HUES64 (cell line): ENCODE measurements around the gene MBD3.

Experiments used
- H3K27ac ChIP-seq: 2 replicates; pipeline ENCODE4 v1.7.0; 2013; ENCODE audit warnings: low read depth, low read length, inconsistent platforms
- H3K27me3 ChIP-seq: 2 replicates; pipeline ENCODE4 v1.6.1; 2013; ENCODE audit warnings: mild to moderate bottlenecking, low read length; ENCODE audit not compliant: insufficient read depth
- H3K36me3 ChIP-seq: 2 replicates; pipeline ENCODE4 v1.6.1; 2013; ENCODE audit warnings: mild to moderate bottlenecking, low read length; ENCODE audit not compliant: insufficient read depth
- H3K4me1 ChIP-seq: 2 replicates; pipeline ENCODE4 v1.6.1; 2013; ENCODE audit warnings: mild to moderate bottlenecking, low read length, moderate library complexity; ENCODE audit not compliant: insufficient read depth
- H3K4me3 ChIP-seq: 2 replicates; pipeline ENCODE4 v1.5.1; 2013; ENCODE audit warnings: mild to moderate bottlenecking, low read length, moderate library complexity
- H3K9ac ChIP-seq: 2 replicates; pipeline ENCODE4 v1.6.1; 2013; ENCODE audit warnings: mild to moderate bottlenecking, low read depth, low read length
- H3K9me3 ChIP-seq: 2 replicates; pipeline ENCODE4 v1.6.1; 2013; ENCODE audit warnings: low read depth, low read length; ENCODE audit not compliant: insufficient read depth
- WGBS: fragments of 150-250, 120-280 bp; methylation state at CpG from one replicate; pipeline ENCODE4 v1.1.7; 2013; ENCODE audit warnings: missing lambda C conversion rate; 5-methylcytosine and 5-hydroxymethylcytosine counted together

MBD3 gene

GRCh38 chr19:1618157-1619093 is 25.8 kb upstream of the MBD3 start:
- no peaks in the 10 kb centered on the region for H3K4me1 ChIP-seq
- H3K36me3 ChIP-seq, result peaks cover 88% of the 10 kb centered on the region
- no peak overlapping the region for H3K27ac ChIP-seq
- H3K9ac ChIP-seq, result no peak overlapping the region
- no peaks in the 10 kb centered on the region for H3K9me3 ChIP-seq
- H3K27me3 ChIP-seq, result no peaks in the 10 kb centered on the region
- WGBS, result 86% methylated on average over 24 of the region's 24 CpGs
- no peak overlapping the region for H3K4me3 ChIP-seq

GRCh38 chr19:1616875-1617274 is 24.2 kb upstream of the MBD3 start:
- no peaks in the 10 kb centered on the region for H3K9me3 ChIP-seq
- no peak overlapping the region for H3K27ac ChIP-seq

GRCh38 chr19:1616396-1616795 is 23.7 kb upstream of the MBD3 start:
- Histone ChIP-seq H3K4me1 (no peaks in the 10 kb centered on the region), H3K36me3 (peaks cover 91% of the 10 kb centered on the region), H3K9me3 (no peaks in the 10 kb centered on the region), H3K27ac (no peak overlapping the region), H3K4me3 (no peak overlapping the region), H3K27me3 (no peaks in the 10 kb centered on the region), H3K9ac (no peak overlapping the region)
- 95% methylated on average over 8 of the region's 8 CpGs for WGBS

More at GRCh38 chr19:1616875-1617274, 24.2 kb upstream of the MBD3 start:
- no peaks in the 10 kb centered on the region for H3K4me1 ChIP-seq
- no peak overlapping the region for H3K4me3 ChIP-seq
- H3K9ac ChIP-seq, result no peak overlapping the region
- no peaks in the 10 kb centered on the region for H3K27me3 ChIP-seq
- H3K36me3 ChIP-seq, result peaks cover 90% of the 10 kb centered on the region
- 75% methylated on average over 4 of the region's 4 CpGs for WGBS

- H3K27me3 ChIP-seq, result no peaks in the 10 kb centered on the region
- H3K9ac ChIP-seq, result no peak overlapping the region
- H3K27ac ChIP-seq, result no peak overlapping the region
- 93% methylated on average over 41 of the region's 41 CpGs for WGBS
- H3K4me1 ChIP-seq, result no peaks in the 10 kb centered on the region
- no peak overlapping the region for H3K4me3 ChIP-seq
- H3K9me3 ChIP-seq, result no peaks in the 10 kb centered on the region
- peaks cover 94% of the 10 kb centered on the region for H3K36me3 ChIP-seq
These were observed 22.6 kb upstream of the MBD3 start for GRCh38 chr19:1615156-1615765.

- Histone ChIP-seq H3K4me1 (no peaks in the 10 kb centered on the region), H3K4me3 (no peak overlapping the region), H3K36me3 (peaks cover 93% of the 10 kb centered on the region), H3K9me3 (no peaks in the 10 kb centered on the region), H3K27me3 (no peaks in the 10 kb centered on the region), H3K27ac (no peak overlapping the region), H3K9ac (no peak overlapping the region)
- whole genome bisulfite sequencing, result 96% methylated on average over 32 of the region's 32 CpGs
These were observed 21.3 kb upstream of the MBD3 start for GRCh38 chr19:1613808-1614570.

- no peaks in the 10 kb centered on the region for H3K4me1 ChIP-seq
- H3K36me3 ChIP-seq, result peaks cover 87% of the 10 kb centered on the region
- no peaks in the 10 kb centered on the region for H3K9me3 ChIP-seq
- H3K4me3 ChIP-seq, result no peak overlapping the region
- 91% methylated on average over 9 of the region's 9 CpGs for WGBS
- H3K27me3 ChIP-seq, result no peaks in the 10 kb centered on the region
- H3K9ac ChIP-seq, result no peak overlapping the region
- no peak overlapping the region for H3K27ac ChIP-seq
These were observed 20.5 kb upstream of the MBD3 start for GRCh38 chr19:1613146-1613545.

- H3K9me3 ChIP-seq, result no peaks in the 10 kb centered on the region
- peaks cover 81% of the 10 kb centered on the region for H3K36me3 ChIP-seq
- no peaks in the 10 kb centered on the region for H3K4me1 ChIP-seq
- no peak overlapping the region for H3K9ac ChIP-seq
- no peak overlapping the region for H3K27ac ChIP-seq
- no peak overlapping the region for H3K4me3 ChIP-seq
- 96% methylated on average over 39 of the region's 39 CpGs for WGBS
- no peaks in the 10 kb centered on the region for H3K27me3 ChIP-seq
These were observed 19.7 kb upstream of the MBD3 start for GRCh38 chr19:1612114-1613086.

- H3K9me3 ChIP-seq, result no peaks in the 10 kb centered on the region
- 95% methylated on average over 15 of the region's 15 CpGs for WGBS
- no peaks in the 10 kb centered on the region for H3K27me3 ChIP-seq
- H3K36me3 ChIP-seq, result peaks cover 70% of the 10 kb centered on the region
- H3K4me3 ChIP-seq, result no peak overlapping the region
- no peak overlapping the region for H3K9ac ChIP-seq
- H3K4me1 ChIP-seq, result 0 out of 2 replicates have a peak, but pooled peaks cover 1% of the 10 kb centered on the region
- no peak overlapping the region for H3K27ac ChIP-seq
These were observed 18.7 kb upstream of the MBD3 start for GRCh38 chr19:1611353-1611752.

- Histone ChIP-seq H3K36me3 (peaks cover 63% of the 10 kb centered on the region), H3K9me3 (no peaks in the 10 kb centered on the region), H3K9ac (no peak overlapping the region), H3K27me3 (no peaks in the 10 kb centered on the region), H3K4me1 (0 out of 2 replicates have a peak, but pooled peaks cover 4% of the 10 kb centered on the region), H3K27ac (no peak overlapping the region), H3K4me3 (no peak overlapping the region)
- 88% methylated on average over 8 of the region's 11 CpGs for WGBS
These were observed 17.9 kb upstream of the MBD3 start for GRCh38 chr19:1610579-1610978.

- no peak overlapping the region for H3K27ac ChIP-seq
- 0 out of 2 replicates have a peak, but pooled peaks cover 4% of the 10 kb centered on the region for H3K4me1 ChIP-seq
- peaks cover 56% of the 10 kb centered on the region for H3K36me3 ChIP-seq
- no peaks in the 10 kb centered on the region for H3K9me3 ChIP-seq
- no peak overlapping the region for H3K9ac ChIP-seq
- WGBS, result 92% methylated on average over 16 of the region's 16 CpGs
- no peaks in the 10 kb centered on the region for H3K27me3 ChIP-seq
- no peak overlapping the region for H3K4me3 ChIP-seq
These were observed 17.2 kb upstream of the MBD3 start for GRCh38 chr19:1609680-1610474.
